Forelimb muscle (tissue), 1 donor: ENCODE results near the gene GCG. TPM values are rescaled to one million over a fixed set of nuclear protein-coding genes. Genes with fewer than 3 reads are reported as not detected.

Source experiments
- DNase-seq: peaks from one replicate; pipeline ENCODE4 v3.0.0-alpha.2; 2013; ENCODE audit warnings: low read depth
- polyA plus RNA-seq: library from polyadenylated mRNA; unstranded; fragments of 120-200 nt; gene quantifications from one replicate; pipeline ENCODE4 v1.2.1, GENCODE V29; 2013; ENCODE audit not compliant: insufficient read length

GCG gene
- polyA plus RNA-seq, 1 donor, result 15.6 TPM

GRCh38 chr2:162103443-162104009, 48.5 kb downstream of the GCG start:
- DNase-seq, result no peak

DNA sequence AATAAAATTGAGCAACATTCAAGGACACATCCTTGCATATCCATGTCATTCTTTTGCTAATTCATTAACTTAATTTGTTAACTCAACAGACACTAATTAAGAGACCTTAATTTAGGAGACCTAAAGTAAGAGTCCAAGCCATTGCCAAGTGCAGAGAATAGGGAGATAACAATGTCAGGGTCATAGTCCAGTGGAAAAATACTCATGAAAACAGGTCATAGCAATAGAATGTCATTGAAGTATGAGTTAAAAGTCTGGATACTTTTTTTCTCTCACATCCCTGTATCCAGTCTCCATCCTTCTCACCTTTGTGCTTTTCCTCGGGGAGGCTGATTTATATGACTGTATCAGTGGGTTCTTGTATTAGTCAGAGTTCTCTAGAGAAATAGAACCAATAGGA, 51.5 kb downstream of the GCG start:
- DNase-seq, result no peak

DNA sequence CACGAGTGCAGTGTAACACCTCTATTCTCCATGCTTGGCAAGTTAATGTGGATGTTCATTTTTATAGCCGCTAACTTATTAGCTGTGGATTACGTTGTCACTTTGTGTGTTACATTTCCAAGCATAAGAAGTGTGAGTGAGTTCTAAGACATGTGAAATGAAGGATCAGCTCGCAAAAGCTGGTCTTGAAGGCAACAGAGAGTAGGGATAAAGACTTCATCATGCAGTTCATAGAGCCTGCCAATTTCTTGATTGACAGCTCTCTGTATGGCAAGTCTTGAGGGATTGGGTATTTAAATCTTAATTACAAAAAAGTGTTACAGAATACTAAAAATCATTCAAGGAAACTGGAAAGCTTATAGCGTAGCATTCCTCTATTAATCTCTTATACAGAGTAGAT, 52.2 kb downstream of the GCG start:
- no peak for DNase-seq

Other genes with a start within 250 kb of the GCG start
- 8.5 TPM for gene DPP4, start 78.0 kb downstream of the GCG start, polyA plus RNA-seq
- gene FAP, start 91.2 kb upstream of the GCG start, polyA plus RNA-seq, result 58.1 TPM
- gene IFIH1, start 166.4 kb upstream of the GCG start, polyA plus RNA-seq, result 2.3 TPM
- gene GCA, start 191.9 kb upstream of the GCG start, polyA plus RNA-seq, result 12.0 TPM